GM12878 (cell line): ENCODE measurements around the gene AGXT. TPM values are rescaled to one million over a fixed set of nuclear protein-coding genes. Genes with fewer than 3 reads are reported as not detected.

Experiments used
- ATAC-seq: fragments of 200-7000 bp; cut with Tn5 transposase; 3 replicates; pipeline ENCODE4 v1.9.1; 2020; ENCODE audit warnings: mild to moderate bottlenecking, moderate library complexity
- BruUV-seq: library from RNA; stranded (reverse); fragments of 400-500 nt; replicated peaks from 2 replicates; lab custom pipeline; 2021; lab: Mats Ljungman, UMichigan
- CTCF ChIA-PET: fragments of 300-600 bp; sonication (Branson Sonifier 250); formaldehyde crosslinking; extraction: SDS; loops from one replicate; lab custom pipeline; 2021; ENCODE audit warnings: inconsistent platforms; lab: Yijun Ruan, JAX
- POLR2A ChIA-PET: fragments of 350-600 bp; formaldehyde crosslinking; extraction: SDS; loops from one replicate; lab custom pipeline; 2021; ENCODE audit warnings: inconsistent platforms; lab: Charles Lee
- RAD21 ChIA-PET: fragments of 300-600 bp; sonication (Branson Sonifier 250); formaldehyde crosslinking; loops from one replicate; lab custom pipeline; 2023; ENCODE audit warnings: antibody characterized with exemption; ENCODE audit not compliant: unreplicated experiment; lab: Charles Lee
- SMC1A ChIA-PET: fragments of 300-600 bp; sonication (Branson Sonifier 250); formaldehyde crosslinking; loops from one replicate; lab custom pipeline; 2023; ENCODE audit not compliant: unreplicated experiment, uncharacterized antibody; lab: Charles Lee
- DNase-seq: peaks from one replicate; pipeline ENCODE4 v3.0.0-alpha.2; 2011; ENCODE audit warnings: low read depth, low spot score
- FAIRE-seq: peaks from 3 replicates; lab custom pipeline; 2011; peaks lifted over from hg19 to GRCh38; lab: Jason Lieb, UNC
- H2AFZ ChIP-seq: 2 replicates; pipeline ENCODE4 v1.6.0; 2011; ENCODE audit warnings: low read depth, low read length, control low read depth; ENCODE audit not compliant: control insufficient read depth
- H3K27ac ChIP-seq: 2 replicates; pipeline ENCODE4 v1.5.1; 2011; ENCODE audit warnings: control low read depth; ENCODE audit not compliant: control insufficient read depth, insufficient read depth
- H3K27me3 ChIP-seq, 2 experiments: replicated peaks in 1 of 2; 2 replicates each; pipeline versions ENCODE4 v1.6.0 to v1.6.1; 2011; ENCODE audit warnings: low read length in 1 of 2; ENCODE audit not compliant: control insufficient read depth in 2 of 2, insufficient read depth in 2 of 2
- H3K36me3 ChIP-seq, 2 experiments: 2 replicates each; pipeline ENCODE4 v1.5.1; 2011; ENCODE audit warnings: low read length in 1 of 2; ENCODE audit not compliant: control insufficient read depth in 2 of 2, insufficient read depth in 2 of 2
- H3K4me1 ChIP-seq: 2 replicates; pipeline ENCODE4 v1.6.1; 2011; ENCODE audit warnings: mild to moderate bottlenecking, low read length, moderate library complexity, mixed read lengths; ENCODE audit not compliant: control insufficient read depth, insufficient read depth
- H3K4me2 ChIP-seq: 2 replicates; pipeline ENCODE4 v1.6.0; 2011; ENCODE audit warnings: control low read depth; ENCODE audit not compliant: control insufficient read depth, insufficient read depth
- H3K4me3 ChIP-seq: fragments of 200-600 bp; sonication (generic); 2 replicates; pipeline ENCODE4 v1.5.1; 2016
- H3K79me2 ChIP-seq: 2 replicates; pipeline ENCODE4 v1.6.0; 2011; ENCODE audit warnings: low read length; ENCODE audit not compliant: control insufficient read depth, insufficient read depth
- H3K9ac ChIP-seq: 2 replicates; pipeline ENCODE4 v1.8.0; 2011; ENCODE audit warnings: low read length, control low read depth, mixed read lengths; ENCODE audit not compliant: control insufficient read depth, insufficient read depth
- H3K9me3 ChIP-seq: replicated peaks from 3 replicates; pipeline ENCODE4 v1.5.1; 2011; ENCODE audit warnings: mild to moderate bottlenecking, low read length; ENCODE audit not compliant: control insufficient read depth, insufficient read depth
- H4K20me1 ChIP-seq: 2 replicates; pipeline ENCODE4 v1.6.0; 2011; ENCODE audit not compliant: control insufficient read depth, insufficient read depth
- BCL3 ChIP-seq: IDR thresholded peaks from 2 replicates; pipeline ENCODE4 v1.6.1; 2011; ENCODE audit warnings: borderline replicate concordance, low read depth, mild to moderate bottlenecking, moderate library complexity, low read length; ENCODE audit not compliant: insufficient read depth, poor library complexity, severe bottlenecking
- CBX3 ChIP-seq: fragments of 200-600 bp; sonication (generic); IDR thresholded peaks from 2 replicates; pipeline ENCODE4 v1.6.1; 2016; ENCODE audit warnings: low read depth, borderline replicate concordance
- EP300 ChIP-seq, 2 experiments: fragments of 150-350 bp in 1 of 2; IDR thresholded peaks; 2 replicates each; pipeline ENCODE4 v1.6.1; 2011 to 2012; ENCODE audit warnings: low read depth in 2 of 2, low read length in 2 of 2, borderline replicate concordance in 1 of 2, improper control_type of control experiment in 1 of 2, inconsistent platforms in 1 of 2; ENCODE audit not compliant: control insufficient read depth in 1 of 2
- IRF4 ChIP-seq: IDR thresholded peaks from 2 replicates; pipeline ENCODE4 v1.6.1; 2011; ENCODE audit warnings: low read depth, low read length
- KAT2A ChIP-seq: conservative IDR thresholded peaks from 2 replicates; pipeline ENCODE4 v1.6.1; 2011; ENCODE audit warnings: low read depth, low read length; ENCODE audit not compliant: control insufficient read depth
- MTA3 ChIP-seq: IDR thresholded peaks from 2 replicates; pipeline ENCODE4 v1.6.1; 2012; ENCODE audit warnings: low read length, inconsistent platforms, borderline replicate concordance
- NFYA ChIP-seq: IDR thresholded peaks from 2 replicates; pipeline ENCODE4 v1.6.1; 2011; ENCODE audit warnings: low read depth, mild to moderate bottlenecking, low read length, improper control_type of control experiment, borderline replicate concordance
- POU2F2 ChIP-seq: IDR thresholded peaks from 3 replicates; pipeline ENCODE4 v1.6.1; 2011; ENCODE audit warnings: low read depth, mild to moderate bottlenecking, low read length, borderline replicate concordance
- TCF12 ChIP-seq: IDR thresholded peaks from 2 replicates; pipeline ENCODE4 v1.6.1; 2011; ENCODE audit warnings: low read depth, mild to moderate bottlenecking, low read length
- ZZZ3 ChIP-seq: IDR thresholded peaks from 2 replicates; pipeline ENCODE4 v1.6.1; 2011; ENCODE audit warnings: low read depth; ENCODE audit not compliant: control insufficient read depth, insufficient read length
- WGBS: methylation state at CpG from one replicate; pipeline ENCODE4 v1.1.6; 2016; ENCODE audit warnings: low lambda C conversion rate; ENCODE audit not compliant: insufficient replicate concordance, insufficient coverage; ENCODE audit errors: missing lambda C conversion rate; 5-methylcytosine and 5-hydroxymethylcytosine counted together
- in situ Hi-C: fragments of 300-500 bp; cut with MboI; formaldehyde crosslinking; loops from 9 replicates; pipeline ENCODE4 v1.14.3; 2018; ENCODE audit warnings: mixed read lengths
- intact Hi-C: fragments of 100-400 bp; cut with micrococcal nuclease; formaldehyde crosslinking; loops from one replicate; pipeline ENCODE4 v1.14.2; 2022; ENCODE audit not compliant: unreplicated experiment
- polyA plus RNA-seq, 11 experiments: library from polyadenylated mRNA; depleted of rRNA in 4 of 11; unstranded in 6 of 11; stranded (reverse) in 5 of 11; fragments of >200 nt; fragmentation: Nextera tagmentation in 4 of 11; fragmentation: Illumina TruSeq in 1 of 11; extraction: Ambion mirVana in 4 of 11; extraction: Trizol in 1 of 11; gene quantifications; 1 replicate in 1 of 11; 2 replicates in 10 of 11; pipeline versions ENCODE4 v1.2.1 to v1.2.3, GENCODE V29; 2011 to 2016; ENCODE audit warnings: inconsistent platforms in 2 of 11, missing spikeins in 2 of 11, low read depth in 1 of 11
- total RNA-seq, 4 experiments: library from RNA; depleted of rRNA in 3 of 4; stranded (reverse); fragments of >200 nt in 3 of 4; fragmentation: Illumina TruSeq in 1 of 4; extraction: Trizol in 1 of 4; gene quantifications; 2 replicates each; pipeline versions ENCODE4 v1.2.1 to v1.2.3, GENCODE V29; 2013 to 2021
- TF ChIP-seq, protein P1 (sequence below): fragments of 450-650 bp; conservative IDR thresholded peaks from 2 replicates; pipeline ENCODE4 v1.6.1; 2017; ENCODE audit warnings: mild to moderate bottlenecking, moderate library complexity

AGXT gene
- total and polyA plus RNA-seq, 10 of the 15 experiments (the other 5 are each of a cell fraction or from before 2014, with no cell fraction given), result 0.18 TPM; not detected in 9

DNA sequence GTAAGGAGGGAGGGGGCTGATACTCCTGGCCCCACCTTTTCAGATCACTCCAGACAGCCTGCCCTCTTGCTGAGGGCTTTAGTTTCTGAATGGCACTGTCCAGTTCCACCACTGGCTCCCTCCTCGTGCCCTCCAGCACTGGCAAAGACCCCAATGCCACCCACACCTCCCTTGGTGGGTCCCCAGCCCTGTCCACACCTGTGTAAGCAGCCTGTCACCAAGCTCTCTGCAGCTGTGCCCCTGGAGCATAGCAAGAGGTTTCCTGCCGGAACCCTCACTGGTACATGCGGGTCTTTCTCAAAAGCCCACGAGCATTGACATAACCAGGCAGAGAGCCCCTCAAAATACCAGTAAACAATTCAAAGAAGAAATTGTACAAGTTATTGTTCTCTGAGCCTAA is 31.0 kb upstream of the AGXT start:
- RAD21 ChIA-PET, result no interaction called here
- no peaks in the 10 kb centered on the region for H4K20me1 ChIP-seq
- POLR2A ChIA-PET, result no interaction called here
- H3K36me3 ChIP-seq, result no peaks in the 10 kb centered on the region
- in situ Hi-C loops, result loop anchor here (25.0 kb wide), 1 partner anchor 325 kb away; no protein-coding TSS in a partner anchor
- TF ChIP-seq EP300 (IDR thresholded peaks at IDR 0.05; ENCODE audit: borderline replicate concordance in 1 of 2, control insufficient read depth in 1 of 2, low read depth in 2 of 2, low read length in 2 of 2), result no peak
- TF ChIP-seq MTA3, result no peak
- SMC1A ChIA-PET, result no interaction called here
- 42% methylated on average over 4 of the region's 4 CpGs for WGBS
- no peaks in the 10 kb centered on the region for H3K9me3 ChIP-seq
- H3K27ac ChIP-seq, result no peak overlapping the region
- no peaks in the 10 kb centered on the region; a peak in 2 of 4 replicates for H3K27me3 ChIP-seq
- no peak overlapping the region for H2AFZ ChIP-seq
- no peaks in the 10 kb centered on the region for H3K4me1 ChIP-seq
- no peak overlapping the region for H3K9ac ChIP-seq
- H3K79me2 ChIP-seq, result no peaks in the 10 kb centered on the region
- ATAC-seq (no peak), DNase-seq (no peak), FAIRE-seq (no peak)
- BruUV-seq, result no TSS peak
- CTCF ChIA-PET, result no interaction called here
- H3K4me2 ChIP-seq, result no peak overlapping the region
- no peak overlapping the region for H3K4me3 ChIP-seq
- intact Hi-C loops, result no loop called here

- FAIRE-seq, result no peak
- H3K79me2 ChIP-seq, result no peaks in the 10 kb centered on the region
- TF ChIP-seq BCL3 (no peak), POU2F2 (no peak), KAT2A (no peak), CBX3 (no peak), TCF12 (no peak), IRF4 (no peak), ZZZ3 (no peak), NFYA (no peak)
- TF ChIP-seq, protein P1, sequence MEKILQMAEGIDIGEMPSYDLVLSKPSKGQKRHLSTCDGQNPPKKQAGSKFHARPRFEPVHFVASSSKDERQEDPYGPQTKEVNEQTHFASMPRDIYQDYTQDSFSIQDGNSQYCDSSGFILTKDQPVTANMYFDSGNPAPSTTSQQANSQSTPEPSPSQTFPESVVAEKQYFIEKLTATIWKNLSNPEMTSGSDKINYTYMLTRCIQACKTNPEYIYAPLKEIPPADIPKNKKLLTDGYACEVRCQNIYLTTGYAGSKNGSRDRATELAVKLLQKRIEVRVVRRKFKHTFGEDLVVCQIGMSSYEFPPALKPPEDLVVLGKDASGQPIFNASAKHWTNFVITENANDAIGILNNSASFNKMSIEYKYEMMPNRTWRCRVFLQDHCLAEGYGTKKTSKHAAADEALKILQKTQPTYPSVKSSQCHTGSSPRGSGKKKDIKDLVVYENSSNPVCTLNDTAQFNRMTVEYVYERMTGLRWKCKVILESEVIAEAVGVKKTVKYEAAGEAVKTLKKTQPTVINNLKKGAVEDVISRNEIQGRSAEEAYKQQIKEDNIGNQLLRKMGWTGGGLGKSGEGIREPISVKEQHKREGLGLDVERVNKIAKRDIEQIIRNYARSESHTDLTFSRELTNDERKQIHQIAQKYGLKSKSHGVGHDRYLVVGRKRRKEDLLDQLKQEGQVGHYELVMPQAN, result no peak
These were observed 29.2 kb upstream of the AGXT start for GRCh38 chr2:240839152-240840143.

More at GRCh38 chr2:240839152-240840143, 29.2 kb upstream of the AGXT start:
- Histone ChIP-seq H3K9ac (no peak overlapping the region), H3K27me3 (no peaks in the 10 kb centered on the region; a peak in 2 of 4 replicates), H3K27ac (no peak overlapping the region), H2AFZ (no peak overlapping the region), H3K4me2 (no peak overlapping the region), H3K4me1 (no peaks in the 10 kb centered on the region), H3K4me3 (no peak overlapping the region), H3K36me3 (no peaks in the 10 kb centered on the region), H3K9me3 (no peaks in the 10 kb centered on the region; the same call in 2 of the 3 replicates), H4K20me1 (no peaks in the 10 kb centered on the region)
- WGBS, result 36% methylated on average over 28 of the region's 28 CpGs
- in situ Hi-C loops, result loop anchor here (25.0 kb wide), 1 partner anchor 327 kb away; no protein-coding TSS in a partner anchor
- ChIA-PET CTCF (interaction anchor here (1.3 to 3.4 kb wide), 2 partner anchors 15 to 325 kb away, joined by 3 to 31 read pairs; no protein-coding TSS in a partner anchor), RAD21 (interaction anchor here (1.1 to 1.9 kb wide), 2 partner anchors 12 to 325 kb away, joined by 3 to 21 read pairs; no protein-coding TSS in a partner anchor), POLR2A (interaction anchor here (0.6 kb wide), 1 partner anchor 257 kb away, joined by 3 read pairs; no protein-coding TSS in a partner anchor), SMC1A (interaction anchor here (1.0 to 1.2 kb wide), 3 partner anchors 34 to 343 kb away, joined by 3 to 11 read pairs (median 3); no protein-coding TSS in a partner anchor)
- no TSS peak for BruUV-seq
- no peak for ATAC-seq
- intact Hi-C loops, result loop anchor here (1.0 kb wide), 1 partner anchor 325 kb away; no protein-coding TSS in a partner anchor
- DNase-seq, result no peak
